ENCODE results near the gene PPP1R12B.
"Not testable (repeated sequence)": the region's sequence is repeated elsewhere in the genome, so short reads cannot be mapped to it uniquely, and the experiment has no call there.

PPP1R12B gene

DNA sequence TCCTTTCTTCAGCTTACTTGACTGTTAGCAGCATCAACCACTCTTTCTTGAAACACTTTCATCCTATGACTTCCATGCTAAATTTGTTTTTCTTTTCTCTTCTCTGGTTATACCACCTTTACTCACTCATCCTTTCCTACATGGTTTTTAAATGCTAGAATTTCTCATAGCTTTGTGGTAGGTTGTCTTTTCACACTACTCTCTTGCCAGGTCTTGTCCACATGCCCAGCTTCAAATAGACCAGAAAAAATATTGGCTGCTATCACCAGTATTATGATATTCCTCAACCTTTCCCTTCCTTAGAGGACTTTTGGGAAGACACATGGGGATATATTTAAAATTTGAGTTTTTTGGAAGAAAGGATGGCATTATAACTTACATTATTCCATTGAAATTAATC is 48.8 kb downstream of the PPP1R12B start:
- H3K36me3 ChIP-seq (ENCODE audit: control insufficient read depth in 2 of 2, insufficient read depth in 1 of 2, low read length in 2 of 2) = no peaks in the 10 kb centered on the region
- no peak overlapping the region for H3K27ac ChIP-seq (ENCODE audit: extremely low read depth, low read depth, low read length)
- no peak for TF ChIP-seq KLF10 (tag by site-specific recombination; IDR thresholded peaks at IDR 0.05)
- TF ChIP-seq ZNF354C (tag by site-specific recombination; IDR thresholded peaks at IDR 0.05; ENCODE audit: borderline replicate concordance, low read depth) = no peak
- TF ChIP-seq ZNF155 (tag by site-specific recombination; IDR thresholded peaks at IDR 0.05) = no peak
- no peak for TF ChIP-seq WT1 (tag by site-specific recombination; IDR thresholded peaks at IDR 0.05)
- no peak for TF ChIP-seq GLI2 (tag by site-specific recombination; IDR thresholded peaks at IDR 0.05; ENCODE audit: borderline replicate concordance, low read depth)
- TF ChIP-seq REPIN1 (tag by site-specific recombination; IDR thresholded peaks at IDR 0.05; ENCODE audit: low read depth) = no peak
- H3K9me3 ChIP-seq (ENCODE audit: control insufficient read depth, insufficient read depth, low read depth, low read length) = no peaks in the 10 kb centered on the region
- CTCF ChIA-PET = no interaction called here
- POLR2A ChIA-PET = no interaction called here
- H3K4me1 ChIP-seq (ENCODE audit: control insufficient read depth, insufficient read depth, low read length) = no peaks in the 10 kb centered on the region
- H3K4me3 ChIP-seq (ENCODE audit: low read depth, low read length) = no peak overlapping the region

GRCh38 chr1:202398439-202398838 is 49.9 kb downstream of the PPP1R12B start:
- H3K27ac ChIP-seq (ENCODE audit: extremely low read depth, low read depth, low read length); POLR2A ChIA-PET; H3K4me3 ChIP-seq (ENCODE audit: low read depth, low read length); H3K9me3 ChIP-seq (ENCODE audit: control insufficient read depth, insufficient read depth, low read depth, low read length); H3K4me1 ChIP-seq (ENCODE audit: control insufficient read depth, insufficient read depth, low read length); H3K36me3 ChIP-seq (ENCODE audit: control insufficient read depth in 2 of 2, insufficient read depth in 1 of 2, low read length in 2 of 2): not testable (repeated sequence)
- CTCF ChIA-PET = interaction anchor here (0.6 kb wide), 2 partner anchors 56 to 257 kb away, joined by 3 read pairs; no protein-coding TSS in a partner anchor

DNA sequence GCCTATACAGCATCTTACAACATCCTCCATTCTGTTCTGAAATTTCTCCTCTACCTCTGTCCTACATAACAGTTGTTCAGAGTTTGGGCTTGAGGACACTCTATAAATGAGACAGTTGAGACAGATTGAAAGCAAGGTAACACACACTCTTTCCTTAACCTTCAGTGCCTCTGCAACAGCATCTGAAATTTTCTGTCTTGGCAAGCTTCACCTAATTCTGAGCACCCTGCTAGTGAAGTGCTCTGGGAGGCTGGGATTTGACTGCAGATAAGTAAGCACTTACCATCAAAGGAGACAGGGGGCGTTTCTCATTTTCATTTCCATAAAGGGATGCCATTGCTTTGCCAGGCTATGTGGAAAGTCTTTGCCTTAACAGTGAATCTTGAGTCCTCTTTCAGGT is 53.3 kb downstream of the PPP1R12B start:
- H3K4me1 ChIP-seq (ENCODE audit: control insufficient read depth, insufficient read depth, low read length); H3K27ac ChIP-seq (ENCODE audit: extremely low read depth, low read depth, low read length); H3K4me3 ChIP-seq (ENCODE audit: low read depth, low read length); H3K9me3 ChIP-seq (ENCODE audit: control insufficient read depth, insufficient read depth, low read depth, low read length); H3K36me3 ChIP-seq (ENCODE audit: control insufficient read depth in 2 of 2, insufficient read depth in 1 of 2, low read length in 2 of 2); POLR2A ChIA-PET: not testable (repeated sequence)
- CTCF ChIA-PET = interaction anchor here (1.4 kb wide), 1 partner anchor 15 kb away, joined by 3 read pairs; no protein-coding TSS in a partner anchor

DNA sequence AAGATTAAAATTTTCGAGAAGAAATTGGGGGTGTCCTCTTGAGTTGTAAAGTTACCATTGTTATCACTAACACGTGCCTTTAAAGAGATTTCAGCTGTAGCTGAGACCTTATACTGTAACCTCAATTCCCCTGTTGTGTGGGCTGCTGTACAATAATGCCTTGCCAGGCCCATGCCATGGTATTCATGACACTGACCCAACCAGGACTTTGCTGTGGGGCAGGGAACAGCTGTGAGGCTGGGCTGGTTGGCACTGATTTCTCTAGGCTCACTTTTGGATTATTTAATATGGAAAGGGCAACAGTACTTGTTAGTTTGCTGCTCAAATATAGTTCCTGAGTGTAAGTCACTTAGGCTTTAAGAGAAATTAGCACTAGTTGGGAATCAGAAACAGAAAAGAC is 54.9 kb downstream of the PPP1R12B start:
- H3K27ac ChIP-seq (ENCODE audit: extremely low read depth, low read depth, low read length); POLR2A ChIA-PET; H3K4me1 ChIP-seq (ENCODE audit: control insufficient read depth, insufficient read depth, low read length); H3K4me3 ChIP-seq (ENCODE audit: low read depth, low read length); H3K9me3 ChIP-seq (ENCODE audit: control insufficient read depth, insufficient read depth, low read depth, low read length); H3K36me3 ChIP-seq (ENCODE audit: control insufficient read depth in 2 of 2, insufficient read depth in 1 of 2, low read length in 2 of 2); CTCF ChIA-PET: not testable (repeated sequence)

DNA sequence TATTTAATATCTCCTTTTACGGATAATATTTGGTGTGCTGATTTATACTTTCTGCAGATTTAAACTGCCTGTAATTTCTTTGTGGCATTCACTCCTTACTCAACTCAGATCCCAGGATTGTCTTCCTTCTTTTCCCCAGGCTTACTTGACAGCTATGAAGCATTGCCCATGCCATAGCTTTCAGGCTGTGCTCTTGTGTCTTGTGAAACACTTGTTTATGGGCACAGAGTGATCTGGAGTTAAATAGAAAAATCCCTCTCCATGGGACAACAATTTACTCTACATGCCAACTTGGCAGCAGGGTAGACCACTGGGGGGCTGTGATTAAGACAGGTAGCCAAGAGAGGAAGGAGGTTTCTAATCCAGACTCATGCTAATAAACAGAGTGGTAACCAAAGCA is 57.4 kb downstream of the PPP1R12B start:
- Histone ChIP-seq H3K36me3 (ENCODE audit: control insufficient read depth in 2 of 2, insufficient read depth in 1 of 2, low read length in 2 of 2) (no peaks in the 10 kb centered on the region), H3K9me3 (ENCODE audit: control insufficient read depth, insufficient read depth, low read depth, low read length) (no peaks in the 10 kb centered on the region), H3K27ac (ENCODE audit: extremely low read depth, low read depth, low read length) (no peak overlapping the region), H3K4me3 (ENCODE audit: low read depth, low read length) (no peak overlapping the region), H3K4me1 (ENCODE audit: control insufficient read depth, insufficient read depth, low read length) (no peaks in the 10 kb centered on the region; the same call in 1 of the 2 replicates)
- ChIA-PET POLR2A (no interaction called here), CTCF (interaction anchor here (0.8 kb wide), 1 partner anchor 163 kb away, joined by 3 read pairs; no protein-coding TSS in a partner anchor)
- TF ChIP-seq ZNF362 (tag by site-specific recombination; IDR thresholded peaks at IDR 0.05) (no peak), ZNF404 (tag by site-specific recombination; IDR thresholded peaks at IDR 0.05) (no peak), SALL2 (tag by site-specific recombination; IDR thresholded peaks at IDR 0.05; ENCODE audit: borderline replicate concordance) (no peak), ZNF701 (tag by site-specific recombination; IDR thresholded peaks at IDR 0.05) (no peak), ZNF140 (tag by site-specific recombination; IDR thresholded peaks at IDR 0.05) (no peak), ZNF223 (tag by site-specific recombination; IDR thresholded peaks at IDR 0.05) (no peak), ZNF549 (tag by site-specific recombination; IDR thresholded peaks at IDR 0.05) (no peak), IKZF3 (tag by site-specific recombination; IDR thresholded peaks at IDR 0.05) (no peak), ZBTB48 (tag by site-specific recombination; IDR thresholded peaks at IDR 0.05) (no peak), KLF16 (tag by site-specific recombination; IDR thresholded peaks at IDR 0.05) (no peak), MEIS1 (CRISPR knock-in tag; IDR thresholded peaks at IDR 0.05; ENCODE audit: borderline replicate concordance) (no peak), ZNF704 (tag by site-specific recombination; IDR thresholded peaks at IDR 0.05) (no peak), ZNF202 (tag by site-specific recombination; IDR thresholded peaks at IDR 0.05; ENCODE audit: borderline replicate concordance) (no peak)
- TF ChIP-seq, protein P1, sequence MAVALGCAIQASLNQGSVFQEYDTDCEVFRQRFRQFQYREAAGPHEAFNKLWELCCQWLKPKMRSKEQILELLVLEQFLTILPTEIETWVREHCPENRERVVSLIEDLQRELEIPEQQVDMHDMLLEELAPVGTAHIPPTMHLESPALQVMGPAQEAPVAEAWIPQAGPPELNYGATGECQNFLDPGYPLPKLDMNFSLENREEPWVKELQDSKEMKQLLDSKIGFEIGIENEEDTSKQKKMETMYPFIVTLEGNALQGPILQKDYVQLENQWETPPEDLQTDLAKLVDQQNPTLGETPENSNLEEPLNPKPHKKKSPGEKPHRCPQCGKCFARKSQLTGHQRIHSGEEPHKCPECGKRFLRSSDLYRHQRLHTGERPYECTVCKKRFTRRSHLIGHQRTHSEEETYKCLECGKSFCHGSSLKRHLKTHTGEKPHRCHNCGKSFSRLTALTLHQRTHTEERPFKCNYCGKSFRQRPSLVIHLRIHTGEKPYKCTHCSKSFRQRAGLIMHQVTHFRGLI (tag by site-specific recombination; IDR thresholded peaks at IDR 0.05) = no peak
- TF ChIP-seq, protein P2, sequence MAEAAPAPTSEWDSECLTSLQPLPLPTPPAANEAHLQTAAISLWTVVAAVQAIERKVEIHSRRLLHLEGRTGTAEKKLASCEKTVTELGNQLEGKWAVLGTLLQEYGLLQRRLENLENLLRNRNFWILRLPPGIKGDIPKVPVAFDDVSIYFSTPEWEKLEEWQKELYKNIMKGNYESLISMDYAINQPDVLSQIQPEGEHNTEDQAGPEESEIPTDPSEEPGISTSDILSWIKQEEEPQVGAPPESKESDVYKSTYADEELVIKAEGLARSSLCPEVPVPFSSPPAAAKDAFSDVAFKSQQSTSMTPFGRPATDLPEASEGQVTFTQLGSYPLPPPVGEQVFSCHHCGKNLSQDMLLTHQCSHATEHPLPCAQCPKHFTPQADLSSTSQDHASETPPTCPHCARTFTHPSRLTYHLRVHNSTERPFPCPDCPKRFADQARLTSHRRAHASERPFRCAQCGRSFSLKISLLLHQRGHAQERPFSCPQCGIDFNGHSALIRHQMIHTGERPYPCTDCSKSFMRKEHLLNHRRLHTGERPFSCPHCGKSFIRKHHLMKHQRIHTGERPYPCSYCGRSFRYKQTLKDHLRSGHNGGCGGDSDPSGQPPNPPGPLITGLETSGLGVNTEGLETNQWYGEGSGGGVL (tag by site-specific recombination; IDR thresholded peaks at IDR 0.05) = no peak
